H1 (cell line): Measurements from ENCODE around the gene ULK1. TPM values are rescaled to one million over a fixed set of nuclear protein-coding genes. Genes with fewer than 3 reads are reported as not detected.

ENCODE experiments used
- CTCF ChIA-PET: fragments of 300-600 bp; sonication (Branson Sonifier 250); formaldehyde crosslinking; loops from one replicate; lab custom pipeline; 2021; ENCODE audit not compliant: partially characterized antibody; lab: Charles Lee
- POLR2A ChIA-PET: fragments of 300-600 bp; sonication (Branson Sonifier 250); formaldehyde crosslinking; loops from one replicate; lab custom pipeline; 2021; ENCODE audit warnings: inconsistent platforms; ENCODE audit not compliant: partially characterized antibody; lab: Charles Lee
- DNase-seq, 2 experiments: peaks; one replicate each; pipeline versions ENCODE4 v3.0.0 to v3.0.0-alpha.2; 2010 to 2022; ENCODE audit warnings: low spot score in 2 of 2, low read depth in 1 of 2, mixed read lengths in 1 of 2
- FAIRE-seq: peaks from 2 replicates; lab custom pipeline; 2011; peaks lifted over from hg19 to GRCh38; lab: Jason Lieb, UNC
- H2AFZ ChIP-seq: 2 replicates; pipeline ENCODE4 v1.8.1; 2012; ENCODE audit warnings: low read length, inconsistent platforms
- H2AK5ac ChIP-seq: 2 replicates; pipeline ENCODE4 v1.6.1; 2013; ENCODE audit warnings: low read depth, low read length
- H2BK120ac ChIP-seq: replicated peaks from 2 replicates; pipeline ENCODE3; 2013; ENCODE audit warnings: low read depth, low read length, inconsistent platforms
- H2BK12ac ChIP-seq: 2 replicates; pipeline ENCODE4 v1.6.1; 2013; ENCODE audit warnings: low read depth, low read length
- H2BK15ac ChIP-seq: 2 replicates; pipeline ENCODE4 v1.6.1; 2013; ENCODE audit warnings: low read length
- H2BK20ac ChIP-seq: 2 replicates; pipeline ENCODE4 v1.6.1; 2013; ENCODE audit warnings: low read length
- H2BK5ac ChIP-seq: 2 replicates; pipeline ENCODE4 v1.6.1; 2013; ENCODE audit warnings: low read depth, low read length
- H3K14ac ChIP-seq: 2 replicates; pipeline ENCODE4 v1.6.1; 2013; ENCODE audit warnings: inconsistent platforms; ENCODE audit not compliant: insufficient read length
- H3K18ac ChIP-seq: 2 replicates; pipeline ENCODE4 v1.6.1; 2013; ENCODE audit warnings: low read length; ENCODE audit errors: extremely low read depth
- H3K23ac ChIP-seq: 2 replicates; pipeline ENCODE4 v1.6.1; 2013; ENCODE audit warnings: inconsistent platforms; ENCODE audit not compliant: insufficient read length
- H3K23me2 ChIP-seq: 2 replicates; pipeline ENCODE4 v1.6.1; 2013; ENCODE audit warnings: low read depth, low read length
- H3K27ac ChIP-seq: 2 replicates; pipeline ENCODE4 v1.6.1; 2011; ENCODE audit warnings: low read depth, low read length, inconsistent platforms
- H3K27me3 ChIP-seq, 4 experiments: replicated peaks in 1 of 4; 1 replicate in 1 of 4; 2 replicates in 3 of 4; pipeline versions ENCODE4 v1.6.1 to v1.8.1; 2011 to 2013; ENCODE audit warnings: low read length in 3 of 4, mild to moderate bottlenecking in 3 of 4, inconsistent platforms in 2 of 4, mixed read lengths in 2 of 4, moderate library complexity in 1 of 4; ENCODE audit not compliant: control insufficient read depth in 3 of 4, insufficient read depth in 3 of 4; ENCODE audit errors: extremely low read depth in 1 of 4
- H3K36me3 ChIP-seq, 4 experiments: 2 replicates each; pipeline versions ENCODE4 v1.6.1 to v1.8.1; 2011 to 2013; ENCODE audit warnings: mild to moderate bottlenecking in 4 of 4, low read length in 3 of 4, moderate library complexity in 2 of 4, control low read depth in 1 of 4, inconsistent platforms in 1 of 4; ENCODE audit not compliant: insufficient read depth in 4 of 4, control insufficient read depth in 2 of 4
- H3K4ac ChIP-seq: replicated peaks from 2 replicates; pipeline ENCODE3; 2013; ENCODE audit warnings: low read length, low read depth, mixed read lengths, inconsistent platforms; ENCODE audit not compliant: insufficient read length
- H3K4me1 ChIP-seq, 4 experiments: replicated peaks in 1 of 4; 1 replicate in 1 of 4; 2 replicates in 3 of 4; pipeline versions ENCODE4 v1.6.1 to v1.8.1; 2011 to 2013; ENCODE audit warnings: low read length in 3 of 4, inconsistent platforms in 2 of 4, mixed read lengths in 1 of 4; ENCODE audit not compliant: insufficient read depth in 4 of 4, control insufficient read depth in 3 of 4
- H3K4me2 ChIP-seq, 2 experiments: 2 replicates each; pipeline versions ENCODE4 v1.6.1 to v1.8.1; 2011 to 2013; ENCODE audit warnings: low read depth in 2 of 2, low read length in 2 of 2, control low read depth in 1 of 2, inconsistent platforms in 1 of 2, mild to moderate bottlenecking in 1 of 2; ENCODE audit not compliant: insufficient read depth in 1 of 2
- H3K4me3 ChIP-seq, 4 experiments: fragments of 200-600, 300-600 bp in 1 of 4; sonication (generic), shearing (Covaris generic), sonication (Bioruptor Twin) in 1 of 4; 2 replicates each; pipeline versions ENCODE4 v1.5.1 to v1.8.1; 2011 to 2016; ENCODE audit warnings: low read length in 4 of 4, low read depth in 3 of 4, control low read depth in 2 of 4, inconsistent platforms in 2 of 4, mild to moderate bottlenecking in 2 of 4, mixed read lengths in 1 of 4, moderate library complexity in 1 of 4; ENCODE audit not compliant: insufficient read depth in 2 of 4; ENCODE audit errors: extremely low read depth in 1 of 4
- H3K56ac ChIP-seq: replicated peaks from 2 replicates; pipeline ENCODE3; 2013; ENCODE audit warnings: low read depth, mild to moderate bottlenecking, mixed read lengths, low read length, inconsistent platforms; ENCODE audit not compliant: insufficient read length
- H3K79me1 ChIP-seq: 2 replicates; pipeline ENCODE4 v1.6.1; 2013; ENCODE audit warnings: low read depth, low read length, control low read depth
- H3K79me2 ChIP-seq, 2 experiments: 2 replicates each; pipeline versions ENCODE4 v1.6.1 to v1.8.1; 2012 to 2013; ENCODE audit warnings: low read length in 2 of 2, mild to moderate bottlenecking in 2 of 2, inconsistent platforms in 1 of 2; ENCODE audit not compliant: insufficient read depth in 2 of 2, control insufficient read depth in 1 of 2
- H3K9ac ChIP-seq, 4 experiments: replicated peaks in 1 of 4; 1 replicate in 1 of 4; 2 replicates in 3 of 4; pipeline versions ENCODE4 v1.6.1 to v1.8.1; 2011 to 2013; ENCODE audit warnings: low read depth in 3 of 4, low read length in 3 of 4, control low read depth in 2 of 4, mild to moderate bottlenecking in 2 of 4, moderate library complexity in 2 of 4, inconsistent platforms in 1 of 4; ENCODE audit errors: extremely low read depth in 1 of 4
- H3K9me3 ChIP-seq, 2 experiments: 2 replicates each; pipeline versions ENCODE4 v1.6.1 to v1.8.1; 2012 to 2013; ENCODE audit warnings: mild to moderate bottlenecking in 2 of 2, moderate library complexity in 2 of 2, control low read depth in 1 of 2, inconsistent platforms in 1 of 2, low read depth in 1 of 2, low read length in 1 of 2, mixed read lengths in 1 of 2; ENCODE audit not compliant: insufficient read depth in 2 of 2
- H4K20me1 ChIP-seq, 2 experiments: replicated peaks in 1 of 2; 2 replicates each; pipeline versions ENCODE3 to v1.8.1; 2011 to 2013; ENCODE audit warnings: inconsistent platforms in 2 of 2, low read length in 2 of 2, mild to moderate bottlenecking in 1 of 2; ENCODE audit not compliant: insufficient read depth in 2 of 2, control insufficient read depth in 1 of 2
- H4K5ac ChIP-seq: 2 replicates; pipeline ENCODE4 v1.6.1; 2013; ENCODE audit warnings: low read length, low read depth, mixed read lengths, inconsistent platforms; ENCODE audit not compliant: insufficient read length
- H4K8ac ChIP-seq: 2 replicates; pipeline ENCODE4 v1.8.0; 2013; ENCODE audit warnings: mild to moderate bottlenecking, moderate library complexity, low read length, inconsistent platforms; ENCODE audit not compliant: insufficient read depth; ENCODE audit errors: extremely low read depth
- H4K91ac ChIP-seq: replicated peaks from 2 replicates; pipeline ENCODE3; 2013; ENCODE audit warnings: low read length, mixed read lengths, inconsistent platforms; ENCODE audit not compliant: insufficient read length
- CBX5 ChIP-seq: fragments of 300-800, 300-1000 bp; sonication (generic); IDR thresholded peaks from 2 replicates; pipeline ENCODE4 v1.7.1; 2016; ENCODE audit warnings: antibody characterized with exemption, low read length, low read depth
- CHD2 ChIP-seq: IDR thresholded peaks from 2 replicates; pipeline ENCODE4 v1.6.1; 2012; ENCODE audit warnings: low read length, improper control_type of control experiment
- FOSL1 ChIP-seq: IDR thresholded peaks from 2 replicates; pipeline ENCODE4 v1.6.1; 2011; ENCODE audit warnings: mild to moderate bottlenecking, low read depth, low read length, moderate library complexity; ENCODE audit not compliant: insufficient read depth
- NANOG ChIP-seq: IDR thresholded peaks from 2 replicates; pipeline ENCODE4 v1.6.1; 2011; ENCODE audit warnings: low read length, low read depth, mild to moderate bottlenecking, inconsistent platforms; ENCODE audit not compliant: insufficient read depth, poor library complexity, severe bottlenecking
- POLR2AphosphoS5 ChIP-seq: IDR thresholded peaks from 2 replicates; pipeline ENCODE4 v1.6.1; 2011; ENCODE audit warnings: low read depth, low read length
- SUZ12 ChIP-seq: fragments of 200-600 bp; sonication (generic); IDR thresholded peaks from 2 replicates; pipeline ENCODE4 v1.6.1; 2012; ENCODE audit warnings: mild to moderate bottlenecking, inconsistent platforms, low read length, moderate library complexity, mixed read lengths
- TCF12 ChIP-seq: IDR thresholded peaks from 2 replicates; pipeline ENCODE4 v1.6.1; 2011; ENCODE audit warnings: low read depth, mild to moderate bottlenecking, low read length
- USF2 ChIP-seq: IDR thresholded peaks from 2 replicates; pipeline ENCODE4 v1.6.1; 2011; ENCODE audit warnings: low read length, improper control_type of control experiment
- WGBS, 2 experiments: shearing (Covaris generic) in 1 of 2; methylation state at CpG; one replicate each; pipeline versions ENCODE4 v1.1.6 to v1.1.7; 2013 to 2015; ENCODE audit warnings: low lambda C conversion rate in 2 of 2, mixed read lengths in 2 of 2, inconsistent platforms in 1 of 2, low coverage in 1 of 2, missing lambda C conversion rate in 1 of 2; ENCODE audit not compliant: insufficient replicate concordance in 2 of 2, insufficient coverage in 1 of 2, insufficient read length in 1 of 2; ENCODE audit errors: extremely low coverage in 1 of 2, missing lambda C conversion rate in 1 of 2; 5-methylcytosine and 5-hydroxymethylcytosine counted together
- polyA plus RNA-seq, 7 experiments: library from polyadenylated mRNA; depleted of rRNA in 3 of 7; stranded (reverse) in 5 of 7; unstranded in 2 of 7; fragments of >200 nt in 5 of 7; fragments of 200-250 nt in 2 of 7; gene quantifications; 1 replicate in 5 of 7; 2 replicates in 1 of 7; 4 replicates in 1 of 7; pipeline versions ENCODE4 v1.2.1 to v1.2.3, GENCODE V29; 2011 to 2013; ENCODE audit warnings: missing spikeins in 2 of 7, mixed read lengths in 2 of 7
- total RNA-seq: library from RNA; stranded (reverse); fragmentation: NEBNext Ultra II Directional; extraction: Animal tissue kit (Norgen Biotek cat#: 25700); gene quantifications from 2 replicates; pipeline ENCODE4 v1.2.1, GENCODE V29; 2021

ULK1 gene
- total and polyA plus RNA-seq, 2 of the 8 experiments (the other 6 are each of a cell fraction or from before 2014, with no cell fraction given): 13.0 to 44.1 TPM

- ChIA-PET CTCF (no interaction called here), POLR2A (interaction anchor here (0.8 to 2.4 kb wide), 5 partner anchors 9 to 59 kb away, joined by 3 to 13 read pairs (median 4); partner anchors contain the start of gene EP400)
- H3K4me2 ChIP-seq: no peak overlapping the region
- H3K14ac ChIP-seq: no peak overlapping the region
- no peak overlapping the region for H3K4me3 ChIP-seq
- H4K5ac ChIP-seq: no peak overlapping the region
- no peaks in the 10 kb centered on the region for H3K27me3 ChIP-seq
- peaks cover 17% of the 10 kb centered on the region for H3K79me1 ChIP-seq
- no peaks in the 10 kb centered on the region for H3K9me3 ChIP-seq
- FAIRE-seq (no peak), DNase-seq (no peak)
- H4K8ac ChIP-seq: no peak overlapping the region; the same call in 1 of the 2 replicates
- H3K23ac ChIP-seq: no peak overlapping the region
- no peak overlapping the region for H2BK120ac ChIP-seq
- no peak overlapping the region for H4K91ac ChIP-seq
- H3K18ac ChIP-seq: no peak overlapping the region
- H3K4ac ChIP-seq: no peak overlapping the region
- peak overlapping the region; percentile 12; the same call in 1 of the 2 replicates for H2BK5ac ChIP-seq
- H2AFZ ChIP-seq: no peak overlapping the region
- peaks cover 6 to 85% of the 10 kb centered on the region in 2 experiments for H3K79me2 ChIP-seq
- no peak overlapping the region for H2BK20ac ChIP-seq
- WGBS, 2 experiments: 89% methylated on average over 16 of the region's 16 CpGs; no CpG with 5 or more reads in 1 of the 2 experiments
- H3K36me3 ChIP-seq: peaks cover 2 to 11% (median 6%) of the 10 kb centered on the region in 4 experiments; a peak in 4 of 8 replicates
- no peaks in the 10 kb centered on the region for H3K23me2 ChIP-seq
- no peak overlapping the region for H3K56ac ChIP-seq
- H3K4me1 ChIP-seq: peaks cover 0 to 7% (median 0%) of the 10 kb centered on the region in 4 experiments; a peak in 2 of 7 replicates
- H3K9ac ChIP-seq: no peak overlapping the region
- H3K27ac ChIP-seq: no peak overlapping the region
- peaks cover 9 to 22% of the 10 kb centered on the region in 2 experiments for H4K20me1 ChIP-seq
- no peak overlapping the region for H2BK15ac ChIP-seq
- no peak overlapping the region for H2AK5ac ChIP-seq
- no peak overlapping the region for H2BK12ac ChIP-seq
- TF ChIP-seq SUZ12 (no peak), POLR2AphosphoS5 (no peak), FOSL1 (no peak), NANOG (no peak), CHD2 (no peak), USF2 (no peak), TCF12 (no peak), CBX5 (no peak)
These were observed 65.5 kb downstream of the ULK1 start for GRCh38 chr12:131959641-131960589.
